ENCODE measurements around the gene PRPF19. TPM values are rescaled to one million over a fixed set of nuclear protein-coding genes. Genes with fewer than 3 reads are reported as not detected.

PRPF19 gene
- total and polyA plus RNA-seq, 2 of the 13 experiments (the other 11 are each of a cell fraction or from before 2014, with no cell fraction given): 27.4 to 91.1 TPM

- TF ChIP-seq, protein P1, sequence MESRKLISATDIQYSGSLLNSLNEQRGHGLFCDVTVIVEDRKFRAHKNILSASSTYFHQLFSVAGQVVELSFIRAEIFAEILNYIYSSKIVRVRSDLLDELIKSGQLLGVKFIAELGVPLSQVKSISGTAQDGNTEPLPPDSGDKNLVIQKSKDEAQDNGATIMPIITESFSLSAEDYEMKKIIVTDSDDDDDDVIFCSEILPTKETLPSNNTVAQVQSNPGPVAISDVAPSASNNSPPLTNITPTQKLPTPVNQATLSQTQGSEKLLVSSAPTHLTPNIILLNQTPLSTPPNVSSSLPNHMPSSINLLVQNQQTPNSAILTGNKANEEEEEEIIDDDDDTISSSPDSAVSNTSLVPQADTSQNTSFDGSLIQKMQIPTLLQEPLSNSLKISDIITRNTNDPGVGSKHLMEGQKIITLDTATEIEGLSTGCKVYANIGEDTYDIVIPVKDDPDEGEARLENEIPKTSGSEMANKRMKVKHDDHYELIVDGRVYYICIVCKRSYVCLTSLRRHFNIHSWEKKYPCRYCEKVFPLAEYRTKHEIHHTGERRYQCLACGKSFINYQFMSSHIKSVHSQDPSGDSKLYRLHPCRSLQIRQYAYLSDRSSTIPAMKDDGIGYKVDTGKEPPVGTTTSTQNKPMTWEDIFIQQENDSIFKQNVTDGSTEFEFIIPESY (CRISPR knock-in tag; IDR thresholded peaks at IDR 0.05): no peak
- TF ChIP-seq, protein P2, sequence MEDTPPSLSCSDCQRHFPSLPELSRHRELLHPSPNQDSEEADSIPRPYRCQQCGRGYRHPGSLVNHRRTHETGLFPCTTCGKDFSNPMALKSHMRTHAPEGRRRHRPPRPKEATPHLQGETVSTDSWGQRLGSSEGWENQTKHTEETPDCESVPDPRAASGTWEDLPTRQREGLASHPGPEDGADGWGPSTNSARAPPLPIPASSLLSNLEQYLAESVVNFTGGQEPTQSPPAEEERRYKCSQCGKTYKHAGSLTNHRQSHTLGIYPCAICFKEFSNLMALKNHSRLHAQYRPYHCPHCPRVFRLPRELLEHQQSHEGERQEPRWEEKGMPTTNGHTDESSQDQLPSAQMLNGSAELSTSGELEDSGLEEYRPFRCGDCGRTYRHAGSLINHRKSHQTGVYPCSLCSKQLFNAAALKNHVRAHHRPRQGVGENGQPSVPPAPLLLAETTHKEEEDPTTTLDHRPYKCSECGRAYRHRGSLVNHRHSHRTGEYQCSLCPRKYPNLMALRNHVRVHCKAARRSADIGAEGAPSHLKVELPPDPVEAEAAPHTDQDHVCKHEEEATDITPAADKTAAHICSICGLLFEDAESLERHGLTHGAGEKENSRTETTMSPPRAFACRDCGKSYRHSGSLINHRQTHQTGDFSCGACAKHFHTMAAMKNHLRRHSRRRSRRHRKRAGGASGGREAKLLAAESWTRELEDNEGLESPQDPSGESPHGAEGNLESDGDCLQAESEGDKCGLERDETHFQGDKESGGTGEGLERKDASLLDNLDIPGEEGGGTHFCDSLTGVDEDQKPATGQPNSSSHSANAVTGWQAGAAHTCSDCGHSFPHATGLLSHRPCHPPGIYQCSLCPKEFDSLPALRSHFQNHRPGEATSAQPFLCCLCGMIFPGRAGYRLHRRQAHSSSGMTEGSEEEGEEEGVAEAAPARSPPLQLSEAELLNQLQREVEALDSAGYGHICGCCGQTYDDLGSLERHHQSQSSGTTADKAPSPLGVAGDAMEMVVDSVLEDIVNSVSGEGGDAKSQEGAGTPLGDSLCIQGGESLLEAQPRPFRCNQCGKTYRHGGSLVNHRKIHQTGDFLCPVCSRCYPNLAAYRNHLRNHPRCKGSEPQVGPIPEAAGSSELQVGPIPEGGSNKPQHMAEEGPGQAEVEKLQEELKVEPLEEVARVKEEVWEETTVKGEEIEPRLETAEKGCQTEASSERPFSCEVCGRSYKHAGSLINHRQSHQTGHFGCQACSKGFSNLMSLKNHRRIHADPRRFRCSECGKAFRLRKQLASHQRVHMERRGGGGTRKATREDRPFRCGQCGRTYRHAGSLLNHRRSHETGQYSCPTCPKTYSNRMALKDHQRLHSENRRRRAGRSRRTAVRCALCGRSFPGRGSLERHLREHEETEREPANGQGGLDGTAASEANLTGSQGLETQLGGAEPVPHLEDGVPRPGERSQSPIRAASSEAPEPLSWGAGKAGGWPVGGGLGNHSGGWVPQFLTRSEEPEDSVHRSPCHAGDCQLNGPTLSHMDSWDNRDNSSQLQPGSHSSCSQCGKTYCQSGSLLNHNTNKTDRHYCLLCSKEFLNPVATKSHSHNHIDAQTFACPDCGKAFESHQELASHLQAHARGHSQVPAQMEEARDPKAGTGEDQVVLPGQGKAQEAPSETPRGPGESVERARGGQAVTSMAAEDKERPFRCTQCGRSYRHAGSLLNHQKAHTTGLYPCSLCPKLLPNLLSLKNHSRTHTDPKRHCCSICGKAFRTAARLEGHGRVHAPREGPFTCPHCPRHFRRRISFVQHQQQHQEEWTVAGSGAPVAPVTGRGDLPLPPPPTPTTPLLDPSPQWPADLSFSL (CRISPR knock-in tag; IDR thresholded peaks at IDR 0.05): no peak
- TF ChIP-seq MEF2D (CRISPR knock-in tag; IDR thresholded peaks at IDR 0.05): no peak
- TF ChIP-seq ZNF614 (CRISPR knock-in tag; IDR thresholded peaks at IDR 0.05; ENCODE audit: borderline replicate concordance): no peak
- TF ChIP-seq RNF219 (CRISPR knock-in tag; IDR thresholded peaks at IDR 0.05): no peak
- no peak for TF ChIP-seq ZNF484 (CRISPR knock-in tag; IDR thresholded peaks at IDR 0.05; ENCODE audit: borderline replicate concordance, low read depth)
- no peak for TF ChIP-seq HBP1 (CRISPR knock-in tag; IDR thresholded peaks at IDR 0.05; ENCODE audit: low read depth)
Observed at GRCh38 chr11:60871378-60872061, 34.9 kb downstream of the PRPF19 start (continued).

Measured in HepG2 (cell line).